H9 (cell line): ENCODE data around the gene PDIA6. TPM values are rescaled to one million over a fixed set of nuclear protein-coding genes. Genes with fewer than 3 reads are reported as not detected.

Experiments used
- DNase-seq: peaks from one replicate; pipeline ENCODE4 v3.0.0-alpha.2; 2017
- H2AFZ ChIP-seq: one replicate; pipeline ENCODE4 v1.6.1; 2013; ENCODE audit warnings: mild to moderate bottlenecking, low read length, control low read depth, moderate library complexity
- H2AK5ac ChIP-seq: 2 replicates; pipeline ENCODE4 v1.6.1; 2013; ENCODE audit warnings: low read length, control low read depth, mixed read lengths; ENCODE audit not compliant: insufficient read length
- H2BK120ac ChIP-seq: one replicate; pipeline ENCODE4 v1.6.1; 2013; ENCODE audit warnings: low read depth, mild to moderate bottlenecking, low read length, control low read depth, inconsistent platforms; ENCODE audit not compliant: poor library complexity, severe bottlenecking
- H2BK12ac ChIP-seq: 2 replicates; pipeline ENCODE4 v1.6.1; 2013; ENCODE audit warnings: low read length, control low read depth, mixed read lengths, low read depth; ENCODE audit not compliant: insufficient read length
- H2BK15ac ChIP-seq: 2 replicates; pipeline ENCODE4 v1.6.1; 2013; ENCODE audit warnings: low read depth, low read length, control low read depth
- H2BK20ac ChIP-seq: one replicate; pipeline ENCODE4 v1.6.1; 2013; ENCODE audit warnings: low read depth, mild to moderate bottlenecking, low read length, control low read depth, inconsistent platforms; ENCODE audit not compliant: poor library complexity, severe bottlenecking
- H2BK5ac ChIP-seq: 2 replicates; pipeline ENCODE4 v1.6.1; 2013; ENCODE audit warnings: low read length, control low read depth, mixed read lengths; ENCODE audit not compliant: insufficient read length
- H3K14ac ChIP-seq: 2 replicates; pipeline ENCODE4 v1.6.1; 2013; ENCODE audit warnings: low read length, control low read depth; ENCODE audit not compliant: insufficient read depth
- H3K18ac ChIP-seq: 2 replicates; pipeline ENCODE4 v1.6.1; 2013; ENCODE audit warnings: low read depth, mild to moderate bottlenecking, mixed read lengths, low read length, control low read depth; ENCODE audit not compliant: insufficient read length
- H3K23ac ChIP-seq: 2 replicates; pipeline ENCODE4 v1.6.1; 2013; ENCODE audit warnings: low read length, control low read depth, mixed read lengths, low read depth; ENCODE audit not compliant: insufficient read length
- H3K23me2 ChIP-seq: 2 replicates; pipeline ENCODE4 v1.6.1; 2013; ENCODE audit warnings: low read depth, mild to moderate bottlenecking, mixed read lengths, low read length, control low read depth; ENCODE audit not compliant: insufficient read length, poor library complexity, severe bottlenecking
- H3K27ac ChIP-seq: 2 replicates; pipeline ENCODE4 v1.5.1; 2013; ENCODE audit warnings: low read length, control low read depth, mixed read lengths, low read depth; ENCODE audit not compliant: insufficient read length
- H3K27me3 ChIP-seq: 2 replicates; pipeline ENCODE4 v1.6.1; 2013; ENCODE audit warnings: low read length, control low read depth, inconsistent platforms; ENCODE audit not compliant: insufficient read depth
- H3K4ac ChIP-seq: 2 replicates; pipeline ENCODE4 v1.6.1; 2013; ENCODE audit warnings: low read depth, mild to moderate bottlenecking, control low read depth, inconsistent platforms, low read length, moderate library complexity
- H3K4me1 ChIP-seq: 2 replicates; pipeline ENCODE4 v1.6.1; 2013; ENCODE audit warnings: low read length, control low read depth, inconsistent platforms; ENCODE audit not compliant: insufficient read depth
- H3K4me2 ChIP-seq: 2 replicates; pipeline ENCODE4 v1.6.1; 2013; ENCODE audit warnings: low read length, control low read depth, mixed read lengths; ENCODE audit not compliant: insufficient read length, insufficient read depth
- H3K56ac ChIP-seq: 2 replicates; pipeline ENCODE4 v1.6.1; 2013; ENCODE audit warnings: low read depth, mild to moderate bottlenecking, mixed read lengths, low read length, control low read depth; ENCODE audit not compliant: insufficient read length
- H3K79me1 ChIP-seq: 2 replicates; pipeline ENCODE4 v1.6.1; 2013; ENCODE audit warnings: low read depth, mild to moderate bottlenecking, moderate library complexity, low read length, control low read depth, inconsistent platforms; ENCODE audit not compliant: insufficient read depth, poor library complexity, severe bottlenecking
- H3K79me2 ChIP-seq: 2 replicates; pipeline ENCODE4 v1.6.1; 2013; ENCODE audit warnings: low read length, control low read depth, inconsistent platforms; ENCODE audit not compliant: insufficient read depth
- H3K9ac ChIP-seq: 2 replicates; pipeline ENCODE4 v1.6.1; 2013; ENCODE audit warnings: low read length, control low read depth, mixed read lengths; ENCODE audit not compliant: insufficient read length; ENCODE audit errors: extremely low read depth
- H3K9me3 ChIP-seq: one replicate; pipeline ENCODE4 v1.6.1; 2013; ENCODE audit warnings: low read depth, low read length, inconsistent platforms; ENCODE audit not compliant: control insufficient read depth
- H3T11ph ChIP-seq: one replicate; pipeline ENCODE4 v1.6.1; 2013; ENCODE audit warnings: mild to moderate bottlenecking, low read length, control low read depth, inconsistent platforms
- H4K20me1 ChIP-seq: one replicate; pipeline ENCODE4 v1.6.1; 2013; ENCODE audit not compliant: control insufficient read depth, insufficient read length, insufficient read depth
- H4K5ac ChIP-seq: 2 replicates; pipeline ENCODE4 v1.6.1; 2013; ENCODE audit warnings: low read depth, mild to moderate bottlenecking, mixed read lengths, low read length, control low read depth; ENCODE audit not compliant: insufficient read length
- H4K8ac ChIP-seq: replicated peaks from 2 replicates; pipeline ENCODE4 v1.6.1; 2013; ENCODE audit warnings: low read length, control low read depth, mixed read lengths, low read depth; ENCODE audit not compliant: insufficient read length
- H4K91ac ChIP-seq: 2 replicates; pipeline ENCODE4 v1.6.1; 2013; ENCODE audit warnings: low read depth, mild to moderate bottlenecking, moderate library complexity, mixed read lengths, low read length, control low read depth; ENCODE audit not compliant: insufficient read length
- H3K27ac Mint-ChIP-seq, 3 experiments: 2 replicates in 2 of 3; 3 replicates in 1 of 3; pipeline ENCODE4 v1.8.0; 2020 to 2021; ENCODE audit warnings: mixed read lengths in 3 of 3, mild to moderate bottlenecking in 1 of 3, moderate library complexity in 1 of 3
- H3K27me3 Mint-ChIP-seq: 2 replicates; pipeline ENCODE4 v1.8.0; 2021; ENCODE audit warnings: low read depth, mild to moderate bottlenecking, moderate library complexity, mixed read lengths
- H3K36me3 Mint-ChIP-seq, 3 experiments: 2 replicates in 2 of 3; 3 replicates in 1 of 3; pipeline ENCODE4 v1.8.0; 2020 to 2021; ENCODE audit warnings: low read depth in 3 of 3, mixed read lengths in 3 of 3; ENCODE audit not compliant: insufficient read depth in 1 of 3
- H3K4me1 Mint-ChIP-seq, 2 experiments: 2 replicates each; pipeline ENCODE4 v1.8.0; 2020; ENCODE audit warnings: mixed read lengths in 2 of 2
- H3K4me3 Mint-ChIP-seq, 2 experiments: 2 replicates in 1 of 2; 3 replicates in 1 of 2; pipeline ENCODE4 v1.8.0; 2020 to 2021; ENCODE audit warnings: mild to moderate bottlenecking in 2 of 2, mixed read lengths in 2 of 2, moderate library complexity in 1 of 2
- H3K9me3 Mint-ChIP-seq, 2 experiments: 2 replicates in 1 of 2; 3 replicates in 1 of 2; pipeline ENCODE4 v1.8.0; 2020; ENCODE audit warnings: mild to moderate bottlenecking in 2 of 2, mixed read lengths in 2 of 2, moderate library complexity in 1 of 2
- CTCF ChIP-seq: fragments of 200-600 bp; sonication (generic); conservative IDR thresholded peaks from 3 replicates; pipeline ENCODE4 v1.8.0; 2021; ENCODE audit warnings: antibody characterized with exemption, mild to moderate bottlenecking
- WGBS: extraction: QIAGEN DNeasy Blood & Tissue Kit; methylation state at CpG from one replicate; pipeline ENCODE4 v1.1.7; 2013; ENCODE audit warnings: missing lambda C conversion rate, low lambda C conversion rate, mixed read lengths; ENCODE audit not compliant: insufficient read length; ENCODE audit errors: extremely low coverage; 5-methylcytosine and 5-hydroxymethylcytosine counted together
- total RNA-seq: library from RNA; stranded (reverse); gene quantifications from 2 replicates; pipeline ENCODE4 v1.2.1, GENCODE V29; 2021

PDIA6 gene
- total RNA-seq, 1 experiment from 2014 or later: 301 TPM

GRCh38 chr2:10826625-10827024, 14.0 kb upstream of the PDIA6 start:
- Histone ChIP-seq H3K56ac (no peak overlapping the region), H2AK5ac (no peak overlapping the region), H2BK20ac (no peak overlapping the region), H3K4me1 (no peaks in the 10 kb centered on the region; the same call in 1 of the 2 replicates), H3K23ac (no peak overlapping the region), H2BK5ac (no peak overlapping the region), H3K14ac (no peak overlapping the region), H2AFZ (no peak overlapping the region), H3K4ac (no peak overlapping the region), H3K9me3 (no peaks in the 10 kb centered on the region), H3K9ac (no peak overlapping the region), H2BK12ac (no peak overlapping the region), H2BK15ac (no peak overlapping the region), H3K27ac (no peak overlapping the region), H3K27me3 (no peaks in the 10 kb centered on the region), H2BK120ac (no peak overlapping the region), H4K8ac (no peak overlapping the region), H3K79me2 (no peaks in the 10 kb centered on the region), H3T11ph (no peak overlapping the region), H4K20me1 (no peaks in the 10 kb centered on the region), H3K23me2 (no peaks in the 10 kb centered on the region), H3K18ac (no peak overlapping the region), H3K79me1 (no peaks in the 10 kb centered on the region), H4K91ac (no peak overlapping the region), H4K5ac (no peak overlapping the region), H3K4me2 (no peak overlapping the region)
- no peak overlapping the region; a peak in 1 of 7 replicates for H3K27ac Mint-ChIP-seq
- H3K4me3 Mint-ChIP-seq: no peak overlapping the region
- no peak for DNase-seq
- H3K27me3 Mint-ChIP-seq: peaks cover 19% of the 10 kb centered on the region
- WGBS: no CpG with 5 or more reads among the region's 8 CpGs
- peaks cover 3 to 4% of the 10 kb centered on the region in 2 experiments for H3K4me1 Mint-ChIP-seq
- no peaks in the 10 kb centered on the region for H3K9me3 Mint-ChIP-seq
- TF ChIP-seq CTCF: no peak
- no peaks in the 10 kb centered on the region for H3K36me3 Mint-ChIP-seq
